ENCODE data around the gene GARIN3. TPM values are rescaled to one million over a fixed set of nuclear protein-coding genes. Genes with fewer than 3 reads are reported as not detected.
"Not testable (repeated sequence)": the region's sequence is repeated elsewhere in the genome, so short reads cannot be mapped to it uniquely, and the experiment has no call there.

The GARIN3 gene
- total RNA-seq, 3 donors from 2014 or later, result not detected

DNA sequence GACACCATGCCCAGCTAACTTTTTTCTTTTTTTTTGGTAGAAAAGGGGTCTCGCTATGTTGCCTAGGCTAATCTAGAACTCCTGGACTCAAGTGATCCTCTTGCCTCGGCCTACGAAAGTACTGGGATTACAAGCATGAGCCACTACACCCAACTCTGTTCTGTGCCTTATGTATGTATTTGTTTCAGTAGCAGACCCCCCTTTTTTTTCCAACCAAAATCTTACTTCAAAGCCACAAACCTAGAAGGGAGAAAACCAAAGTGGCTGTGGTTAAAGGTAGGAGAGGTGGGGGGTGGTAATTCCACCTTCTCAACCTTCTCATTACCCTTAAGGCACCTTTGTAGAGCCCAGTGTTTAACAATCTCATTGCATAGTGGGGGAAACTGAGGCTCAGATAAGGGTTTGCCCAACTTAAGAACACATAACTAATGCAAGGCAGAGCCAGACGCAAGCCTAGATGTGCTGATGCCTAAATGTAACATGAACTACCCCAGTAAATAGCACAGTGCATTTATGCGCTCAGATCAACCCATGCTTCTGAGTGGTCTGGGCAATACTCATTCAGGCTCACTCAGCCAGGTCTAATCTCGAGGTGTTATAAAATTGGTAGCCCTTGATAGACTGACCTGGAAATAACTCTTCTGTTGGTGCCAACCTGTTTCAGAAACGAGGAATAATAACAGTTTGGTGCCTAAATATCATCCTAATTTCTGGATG is 47.6 kb upstream of the GARIN3 start:
- Histone ChIP-seq H3K4me1 (no peaks in the 10 kb centered on the region), H3K9me3 (no peaks in the 10 kb centered on the region), H3K36me3 (no peaks in the 10 kb centered on the region), H3K27ac (no peak overlapping the region), H3K27me3 (no peaks in the 10 kb centered on the region), H3K4me3 (no peak overlapping the region)
- intact Hi-C loops (cut with DNase I; ENCODE audit: low total_unique reads), result no loop called here
- TF ChIP-seq, protein P1, sequence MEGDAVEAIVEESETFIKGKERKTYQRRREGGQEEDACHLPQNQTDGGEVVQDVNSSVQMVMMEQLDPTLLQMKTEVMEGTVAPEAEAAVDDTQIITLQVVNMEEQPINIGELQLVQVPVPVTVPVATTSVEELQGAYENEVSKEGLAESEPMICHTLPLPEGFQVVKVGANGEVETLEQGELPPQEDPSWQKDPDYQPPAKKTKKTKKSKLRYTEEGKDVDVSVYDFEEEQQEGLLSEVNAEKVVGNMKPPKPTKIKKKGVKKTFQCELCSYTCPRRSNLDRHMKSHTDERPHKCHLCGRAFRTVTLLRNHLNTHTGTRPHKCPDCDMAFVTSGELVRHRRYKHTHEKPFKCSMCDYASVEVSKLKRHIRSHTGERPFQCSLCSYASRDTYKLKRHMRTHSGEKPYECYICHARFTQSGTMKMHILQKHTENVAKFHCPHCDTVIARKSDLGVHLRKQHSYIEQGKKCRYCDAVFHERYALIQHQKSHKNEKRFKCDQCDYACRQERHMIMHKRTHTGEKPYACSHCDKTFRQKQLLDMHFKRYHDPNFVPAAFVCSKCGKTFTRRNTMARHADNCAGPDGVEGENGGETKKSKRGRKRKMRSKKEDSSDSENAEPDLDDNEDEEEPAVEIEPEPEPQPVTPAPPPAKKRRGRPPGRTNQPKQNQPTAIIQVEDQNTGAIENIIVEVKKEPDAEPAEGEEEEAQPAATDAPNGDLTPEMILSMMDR (IDR thresholded peaks at IDR 0.05), result no peak
- TF ChIP-seq POLR2AphosphoS5 (IDR thresholded peaks at IDR 0.05) (no peak), POLR2A (IDR thresholded peaks at IDR 0.05) (no peak)
- no peak for DNase-seq (ENCODE audit: low spot score in 2 of 2)

DNA sequence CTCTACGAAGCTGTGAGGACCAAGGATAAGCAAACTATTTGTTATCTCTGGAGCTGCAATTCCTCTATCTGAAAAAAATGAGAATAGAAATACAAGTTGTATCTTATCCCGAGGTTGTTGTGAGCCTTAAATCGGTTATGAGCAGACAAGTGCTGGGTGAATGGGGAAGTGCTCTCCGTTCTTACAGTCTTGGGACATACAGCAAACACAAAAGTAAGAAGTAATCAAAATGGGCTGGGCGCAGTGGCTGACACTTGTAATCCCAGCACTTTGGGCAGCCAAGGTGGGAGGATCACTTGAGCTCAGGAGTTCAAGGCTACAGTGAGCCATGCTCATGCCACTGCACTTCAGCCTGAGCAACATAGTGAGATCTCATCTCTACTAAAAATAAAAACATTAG is 46.2 kb upstream of the GARIN3 start:
- Histone ChIP-seq H3K27ac (no peak overlapping the region), H3K9me3 (no peaks in the 10 kb centered on the region), H3K4me3 (no peak overlapping the region), H3K36me3 (no peaks in the 10 kb centered on the region), H3K4me1 (no peaks in the 10 kb centered on the region), H3K27me3 (no peaks in the 10 kb centered on the region)
- TF ChIP-seq POLR2AphosphoS5 (IDR thresholded peaks at IDR 0.05) (no peak), POLR2A (IDR thresholded peaks at IDR 0.05) (no peak)
- TF ChIP-seq, protein P1 (IDR thresholded peaks at IDR 0.05), result no peak
- DNase-seq (ENCODE audit: low spot score in 2 of 2), result no peak
- intact Hi-C loops (cut with DNase I; ENCODE audit: low total_unique reads), result no loop called here

DNA sequence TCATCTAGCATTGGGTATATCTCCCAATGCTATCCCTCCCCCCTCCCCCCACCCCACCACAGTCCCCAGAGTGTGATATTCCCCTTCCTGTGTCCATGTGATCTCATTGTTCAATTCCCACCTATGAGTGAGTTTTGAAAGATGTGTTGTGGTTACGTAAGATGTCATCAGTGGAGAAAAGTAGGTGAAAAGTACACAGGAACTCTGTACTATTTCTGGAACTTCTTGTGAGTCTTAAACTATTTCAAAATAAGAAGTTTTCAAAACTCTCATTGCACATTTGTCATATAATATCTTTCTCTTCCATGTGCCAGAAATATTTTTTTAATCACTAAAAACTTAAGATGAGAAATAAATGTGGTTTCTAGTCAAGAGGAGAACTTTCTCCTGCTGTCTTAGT is 44.6 kb upstream of the GARIN3 start:
- H3K27ac ChIP-seq, H3K4me1 ChIP-seq: not testable (repeated sequence)

DNA sequence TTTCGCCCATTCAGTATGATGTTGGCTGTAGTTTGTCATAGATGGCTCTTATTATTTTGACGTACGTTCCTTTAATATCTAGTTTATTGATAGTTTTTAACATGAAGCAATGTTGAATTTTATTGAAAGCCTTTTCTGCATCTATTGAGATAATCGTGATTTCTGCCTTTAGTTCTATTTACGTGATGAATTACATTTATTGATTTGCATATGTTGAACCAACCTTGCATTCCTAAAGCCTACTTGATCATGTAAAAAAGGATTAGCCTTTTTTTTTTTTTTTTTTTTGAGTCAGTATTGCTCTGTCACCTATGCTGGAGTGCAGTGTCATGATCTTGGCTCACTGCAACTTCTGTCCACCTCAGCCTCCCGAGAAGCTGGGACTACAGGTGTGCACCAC is 39.6 kb upstream of the GARIN3 start:
- H3K36me3 ChIP-seq, result no peaks in the 10 kb centered on the region
- H3K4me1 ChIP-seq, result no peaks in the 10 kb centered on the region
- no peak for DNase-seq (ENCODE audit: low spot score in 2 of 2)
- H3K4me3 ChIP-seq, result no peak overlapping the region
- TF ChIP-seq POLR2AphosphoS5 (IDR thresholded peaks at IDR 0.05) (no peak), POLR2A (IDR thresholded peaks at IDR 0.05) (no peak)
- TF ChIP-seq, protein P1 (IDR thresholded peaks at IDR 0.05), result no peak
- H3K9me3 ChIP-seq, result no peaks in the 10 kb centered on the region
- intact Hi-C loops (cut with DNase I; ENCODE audit: low total_unique reads), result no loop called here
- H3K27ac ChIP-seq, result no peak overlapping the region
- H3K27me3 ChIP-seq, result no peaks in the 10 kb centered on the region

More for the DNA sequence above, 44.6 kb upstream of the GARIN3 start:
- DNase-seq (ENCODE audit: low spot score in 2 of 2); H3K4me3 ChIP-seq; intact Hi-C loops (cut with DNase I; ENCODE audit: low total_unique reads); H3K36me3 ChIP-seq; H3K9me3 ChIP-seq; H3K27me3 ChIP-seq: not testable (repeated sequence)

DNA sequence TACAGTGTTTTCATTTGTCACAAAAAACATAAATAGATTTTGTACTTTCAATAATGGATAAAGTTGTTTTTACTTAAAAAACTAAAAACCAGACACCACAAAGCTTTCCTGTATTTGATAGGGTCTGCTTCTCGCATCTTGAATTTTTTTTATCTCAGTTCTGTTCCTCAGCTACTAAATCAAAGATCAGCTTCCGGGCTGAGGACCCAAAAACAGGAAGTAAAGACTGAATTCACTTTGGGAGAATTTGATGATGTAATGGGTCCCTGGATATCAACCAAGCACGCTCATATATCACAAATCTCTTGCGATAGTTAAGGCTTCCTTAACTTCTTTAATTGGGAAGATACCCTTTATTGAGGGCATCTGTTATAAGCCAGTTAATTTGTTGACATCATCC is 38.7 kb upstream of the GARIN3 start:
- DNase-seq (ENCODE audit: low spot score in 2 of 2), result no peak
- TF ChIP-seq POLR2AphosphoS5 (IDR thresholded peaks at IDR 0.05), result no peak
- TF ChIP-seq, protein P1 (IDR thresholded peaks at IDR 0.05), result no peak
- TF ChIP-seq POLR2A (IDR thresholded peaks at IDR 0.05), result no peak
- no peaks in the 10 kb centered on the region for H3K36me3 ChIP-seq
- intact Hi-C loops (cut with DNase I; ENCODE audit: low total_unique reads), result no loop called here
- no peaks in the 10 kb centered on the region for H3K4me1 ChIP-seq
- no peak overlapping the region for H3K4me3 ChIP-seq
- no peaks in the 10 kb centered on the region for H3K27me3 ChIP-seq
- no peaks in the 10 kb centered on the region for H3K9me3 ChIP-seq
- H3K27ac ChIP-seq, result no peak overlapping the region
